Measurements from ENCODE around the gene SORCS2. TPM values are rescaled to one million over a fixed set of nuclear protein-coding genes. Genes with fewer than 3 reads are reported as not detected.

The SORCS2 gene
- total RNA-seq, 4 donors from 2014 or later: 0.07 to 1.2 (median 0.11) TPM

DNA sequence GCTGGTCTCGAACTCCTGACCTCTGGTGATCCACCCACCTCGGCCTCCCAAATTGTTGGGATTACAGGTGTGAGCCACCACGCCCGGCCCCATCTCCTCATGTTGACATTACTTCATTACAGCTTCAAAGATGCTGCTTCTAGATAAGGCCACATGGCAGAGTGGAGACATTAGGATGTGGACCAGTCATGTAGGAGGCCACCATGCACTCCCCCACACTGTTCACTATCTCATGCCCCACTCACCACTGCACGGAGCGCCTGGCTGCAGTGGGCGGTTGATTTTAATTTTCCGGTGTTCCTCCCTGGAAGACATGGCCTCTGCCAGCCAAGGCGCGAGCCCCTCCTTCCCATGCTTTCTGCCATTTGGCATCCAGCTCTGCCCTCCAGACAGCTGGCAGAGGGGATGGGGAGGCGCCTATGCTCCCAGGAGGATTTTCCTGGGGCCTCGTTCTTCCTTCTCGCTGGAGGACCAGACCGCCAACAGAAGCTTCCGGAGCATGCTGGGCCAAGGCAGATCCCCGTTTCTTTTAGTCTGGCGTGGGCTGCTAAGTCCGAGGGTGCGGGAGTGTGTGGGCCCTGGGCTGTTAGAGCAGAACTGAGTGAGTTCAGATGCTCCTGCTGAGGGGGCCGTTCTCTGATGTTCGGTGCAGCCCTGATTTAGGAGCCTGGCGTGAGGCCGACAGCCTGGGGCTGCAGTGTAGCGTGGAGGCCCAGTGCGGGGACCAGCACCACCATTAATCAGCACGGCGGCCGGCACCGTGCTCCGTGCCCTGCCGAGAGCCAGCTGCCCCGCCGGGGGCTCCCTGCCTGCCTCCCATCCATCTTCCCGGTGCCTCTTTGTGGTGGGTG lies 93.1 kb downstream of the SORCS2 start:
- Histone ChIP-seq H3K36me3 (no peaks in the 10 kb centered on the region), H3K4me3 (no peak overlapping the region), H3K9me3 (no peaks in the 10 kb centered on the region), H3K27ac (no peak overlapping the region), H3K4me1 (no peaks in the 10 kb centered on the region), H3K27me3 (no peaks in the 10 kb centered on the region)
- in situ Hi-C loops (cut with MboI; ENCODE audit: low sequenced_read_pairs in 4 of 4): no loop called here
- TF ChIP-seq, protein P1, sequence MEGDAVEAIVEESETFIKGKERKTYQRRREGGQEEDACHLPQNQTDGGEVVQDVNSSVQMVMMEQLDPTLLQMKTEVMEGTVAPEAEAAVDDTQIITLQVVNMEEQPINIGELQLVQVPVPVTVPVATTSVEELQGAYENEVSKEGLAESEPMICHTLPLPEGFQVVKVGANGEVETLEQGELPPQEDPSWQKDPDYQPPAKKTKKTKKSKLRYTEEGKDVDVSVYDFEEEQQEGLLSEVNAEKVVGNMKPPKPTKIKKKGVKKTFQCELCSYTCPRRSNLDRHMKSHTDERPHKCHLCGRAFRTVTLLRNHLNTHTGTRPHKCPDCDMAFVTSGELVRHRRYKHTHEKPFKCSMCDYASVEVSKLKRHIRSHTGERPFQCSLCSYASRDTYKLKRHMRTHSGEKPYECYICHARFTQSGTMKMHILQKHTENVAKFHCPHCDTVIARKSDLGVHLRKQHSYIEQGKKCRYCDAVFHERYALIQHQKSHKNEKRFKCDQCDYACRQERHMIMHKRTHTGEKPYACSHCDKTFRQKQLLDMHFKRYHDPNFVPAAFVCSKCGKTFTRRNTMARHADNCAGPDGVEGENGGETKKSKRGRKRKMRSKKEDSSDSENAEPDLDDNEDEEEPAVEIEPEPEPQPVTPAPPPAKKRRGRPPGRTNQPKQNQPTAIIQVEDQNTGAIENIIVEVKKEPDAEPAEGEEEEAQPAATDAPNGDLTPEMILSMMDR (IDR thresholded peaks at IDR 0.05 in 4 of 5, conservative IDR thresholded peaks at IDR 0.05 in 1 of 5): no peak
- intact Hi-C loops (cut with DNase I; ENCODE audit: low total_unique reads): no loop called here
- no peak for DNase-seq
- no peak for ATAC-seq

DNA sequence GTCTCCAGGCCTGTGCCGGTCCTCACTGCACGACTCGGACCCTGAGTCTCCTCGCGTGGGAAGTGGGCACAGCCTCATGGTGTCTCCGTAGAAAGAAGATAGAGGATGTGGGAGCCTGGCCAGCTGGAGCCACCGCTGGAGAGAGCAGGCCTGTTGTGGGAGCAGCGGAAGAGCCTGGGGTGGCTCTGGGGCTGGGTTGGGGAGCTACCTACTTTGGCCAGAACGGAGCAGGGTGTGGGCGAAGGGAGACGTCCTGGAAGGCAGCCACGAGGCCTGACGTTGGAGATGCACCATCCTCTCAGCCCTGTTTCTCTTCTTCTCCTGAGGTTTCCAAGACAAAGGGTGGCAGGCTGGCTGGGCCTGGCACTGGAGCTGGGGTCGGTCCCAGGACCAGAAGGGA lies 93.8 kb downstream of the SORCS2 start:
- no peak for DNase-seq
- TF ChIP-seq, protein P1 (IDR thresholded peaks at IDR 0.05 in 4 of 5, conservative IDR thresholded peaks at IDR 0.05 in 1 of 5): no peak
- no peak for TF ChIP-seq POLR2A (IDR thresholded peaks at IDR 0.05)
- no peaks in the 10 kb centered on the region for H3K9me3 ChIP-seq
- no peak for ATAC-seq
- no peak overlapping the region for H3K27ac ChIP-seq
- in situ Hi-C loops (cut with MboI; ENCODE audit: low sequenced_read_pairs in 4 of 4): no loop called here
- H3K4me3 ChIP-seq: no peak overlapping the region
- intact Hi-C loops (cut with DNase I; ENCODE audit: low total_unique reads): no loop called here
- no peaks in the 10 kb centered on the region for H3K27me3 ChIP-seq
- H3K36me3 ChIP-seq: no peaks in the 10 kb centered on the region
- H3K4me1 ChIP-seq: no peaks in the 10 kb centered on the region

DNA sequence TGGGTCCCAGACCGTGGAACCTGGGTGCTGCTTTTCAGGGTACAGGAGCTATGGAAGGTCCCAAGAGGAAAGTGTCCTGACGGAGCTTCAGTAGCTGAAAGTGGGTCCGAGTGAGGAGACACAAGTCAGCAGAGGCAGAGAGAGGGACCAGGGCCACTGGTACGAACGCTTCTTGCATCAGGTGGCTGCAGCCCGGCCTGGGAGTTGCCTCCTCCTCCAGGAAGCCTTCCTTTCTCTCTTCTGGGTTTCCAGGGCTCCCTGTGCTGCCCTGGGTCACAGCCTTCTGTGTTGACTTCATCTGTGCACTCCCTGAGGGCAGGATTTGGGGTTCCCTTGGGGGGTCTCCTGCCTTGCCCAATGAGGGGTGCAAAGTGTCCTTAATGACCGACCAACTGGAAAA lies 94.5 kb downstream of the SORCS2 start:
- intact Hi-C loops (cut with DNase I; ENCODE audit: low total_unique reads): no loop called here
- Histone ChIP-seq H3K27me3 (no peaks in the 10 kb centered on the region), H3K4me1 (no peaks in the 10 kb centered on the region), H3K4me3 (no peak overlapping the region), H3K27ac (no peak overlapping the region), H3K9me3 (no peaks in the 10 kb centered on the region), H3K36me3 (no peaks in the 10 kb centered on the region)
- ATAC-seq: no peak
- DNase-seq: no peak
- TF ChIP-seq POLR2A (IDR thresholded peaks at IDR 0.05): no peak
- TF ChIP-seq, protein P1 (IDR thresholded peaks at IDR 0.05 in 4 of 5, conservative IDR thresholded peaks at IDR 0.05 in 1 of 5): no peak
- in situ Hi-C loops (cut with MboI; ENCODE audit: low sequenced_read_pairs in 4 of 4): no loop called here

DNA sequence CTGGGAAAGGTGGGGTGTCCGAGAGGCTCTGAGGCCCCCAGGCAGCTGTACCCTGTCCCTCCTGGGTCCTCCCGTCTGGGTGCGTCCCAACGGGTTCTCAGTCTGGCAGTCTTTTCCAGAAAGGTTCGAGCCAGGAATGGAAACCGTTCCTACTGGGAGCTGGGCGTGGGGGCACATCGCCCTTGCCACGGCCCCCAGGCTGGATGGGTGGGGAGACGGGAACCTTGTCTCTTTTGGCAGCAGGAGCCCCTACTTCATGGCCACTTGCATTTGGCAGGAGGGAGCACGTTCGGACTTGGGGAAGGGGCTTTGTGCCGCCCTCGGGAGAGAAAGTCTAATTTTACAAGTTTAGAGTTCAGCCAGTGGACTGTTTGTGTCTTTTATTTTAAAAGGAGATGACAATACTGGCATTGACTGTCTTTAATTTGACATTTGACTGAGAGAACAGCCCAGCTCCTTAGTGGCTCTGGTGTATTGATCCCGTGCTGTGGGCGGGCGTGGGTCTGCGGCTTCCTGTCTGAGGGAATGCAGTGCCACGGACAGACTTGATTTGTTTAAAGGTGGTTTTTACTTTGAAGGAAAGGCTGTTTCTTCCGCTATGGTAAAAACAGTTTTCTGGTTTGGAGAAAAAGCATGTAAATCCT lies 95.1 kb downstream of the SORCS2 start:
- Histone ChIP-seq H3K4me3 (no peak overlapping the region), H3K27me3 (no peaks in the 10 kb centered on the region), H3K9me3 (no peaks in the 10 kb centered on the region), H3K27ac (no peak overlapping the region), H3K4me1 (no peaks in the 10 kb centered on the region), H3K36me3 (no peaks in the 10 kb centered on the region)
- TF ChIP-seq POLR2A (IDR thresholded peaks at IDR 0.05): no peak
- TF ChIP-seq, protein P1 (IDR thresholded peaks at IDR 0.05 in 4 of 5, conservative IDR thresholded peaks at IDR 0.05 in 1 of 5): no peak
- DNase-seq (no peak), ATAC-seq (no peak)
- in situ Hi-C loops (cut with MboI; ENCODE audit: low sequenced_read_pairs in 4 of 4) (no loop called here), intact Hi-C loops (cut with DNase I; ENCODE audit: low total_unique reads) (no loop called here)

Data from gastrocnemius medialis (tissue), 4 donors.